Cerebellar nuclear complex (tissue), 1 donor: ENCODE results near the gene CCT2.

Experiments used
- DNase-seq, 2 experiments: peaks; one replicate each; lab custom pipeline; 2025; lab: John Stamatoyannopoulos, UW

Gene CCT2

DNA sequence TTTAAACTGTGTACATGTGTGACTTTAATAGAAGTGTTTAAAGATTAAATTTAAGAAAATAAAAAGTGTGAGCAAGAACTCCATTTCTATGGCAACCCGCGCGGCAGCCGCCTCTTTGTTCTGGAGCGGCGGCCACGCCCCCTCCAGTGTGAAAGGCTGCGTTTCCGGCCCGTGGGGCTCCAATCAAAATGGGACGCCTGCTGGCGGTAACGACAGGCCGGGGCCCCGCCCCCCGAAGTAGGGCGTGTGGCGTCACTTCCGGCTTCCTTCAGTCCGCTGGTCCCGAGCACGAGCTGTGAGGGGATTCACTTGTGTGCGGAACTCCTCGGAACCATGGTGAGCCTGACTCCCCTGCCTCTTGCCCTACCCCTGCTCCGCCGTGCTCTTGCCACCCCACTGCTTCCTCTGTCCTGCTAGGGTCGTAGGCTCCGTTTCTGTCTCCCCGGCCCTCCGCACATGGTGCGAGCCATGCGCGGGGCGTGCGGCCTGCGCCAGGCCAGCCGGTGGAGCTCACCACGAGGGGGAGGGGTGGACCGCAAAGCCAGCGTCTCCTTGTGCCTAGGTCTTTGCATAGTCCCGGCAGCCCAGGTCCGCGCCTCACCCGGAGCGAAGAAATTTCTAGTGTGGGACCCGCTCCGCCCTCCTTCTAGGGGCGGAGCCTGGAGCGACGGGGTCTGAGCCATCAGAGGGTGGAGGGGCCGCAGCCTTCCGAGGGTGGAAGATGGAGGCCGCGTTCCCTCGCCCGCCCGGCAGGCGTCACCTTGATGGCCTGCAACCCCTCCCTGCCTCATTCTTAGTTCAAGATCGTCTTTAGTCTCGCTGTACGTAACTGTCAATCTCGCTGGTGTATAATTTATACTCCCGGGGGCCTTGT, at the start of gene CCT2:
Gene CCT2 (plus strand): TSS at position 271 of the 874 bp plus-strand sequence. CDS start 63 bp downstream, at position 334.
- peak; percentile 68 to 76 for DNase-seq

DNA sequence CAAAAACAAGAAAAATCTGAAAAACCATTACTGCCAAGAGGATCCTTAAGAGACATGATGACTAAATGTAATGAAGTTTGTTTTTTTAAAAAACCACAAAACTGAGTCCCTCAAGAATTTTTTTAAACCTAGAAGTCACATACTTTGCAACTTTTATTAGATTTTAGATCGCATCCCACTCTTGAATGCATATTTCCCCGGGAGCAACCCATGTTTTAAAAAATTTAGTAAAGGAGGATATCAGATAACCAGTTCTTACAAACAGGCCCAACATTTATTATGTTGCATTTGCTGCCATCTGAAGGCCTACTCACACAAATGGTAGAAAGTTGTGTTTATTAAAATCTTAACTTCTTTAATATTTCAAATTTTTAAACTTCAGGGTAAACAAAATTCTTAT, 44.3 kb upstream of the CCT2 start:
- DNase-seq: no peak

DNA sequence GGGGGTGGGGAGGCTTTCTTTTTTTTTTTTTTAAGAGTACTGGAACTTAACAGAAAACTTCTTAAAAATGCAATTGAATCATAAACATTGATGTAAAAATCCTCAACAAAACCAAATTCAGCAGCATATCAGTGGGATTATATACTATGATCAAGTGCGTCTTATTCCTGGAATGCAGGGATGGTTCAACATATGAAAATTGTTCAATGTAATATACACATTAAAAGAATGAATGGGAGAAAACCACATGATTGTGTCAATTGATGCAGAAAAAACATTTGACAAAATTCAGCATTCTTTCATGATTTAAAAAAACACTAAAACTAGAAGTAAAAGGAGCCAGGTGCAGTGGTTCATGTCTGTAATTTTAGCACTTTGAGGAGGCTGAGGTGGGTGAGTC, 41.2 kb upstream of the CCT2 start:
- DNase-seq: no peak

DNA sequence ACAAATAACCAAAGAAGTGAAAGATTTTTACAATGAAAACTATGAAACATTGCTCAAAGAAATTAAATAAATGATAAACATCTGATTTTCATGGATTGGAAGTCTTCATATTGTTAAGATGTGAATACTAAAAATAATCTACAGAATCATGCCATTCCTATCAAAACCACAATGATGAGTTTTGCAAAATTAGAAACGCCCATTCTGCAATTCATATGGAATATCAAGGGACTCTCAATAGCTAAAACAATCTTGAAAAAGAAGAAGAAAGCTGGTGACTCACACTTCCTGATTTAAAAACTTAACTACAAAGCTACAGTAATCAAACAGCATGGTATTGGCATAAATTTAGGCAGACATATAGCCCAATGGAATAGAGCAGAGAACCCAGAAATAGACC, 40.2 kb upstream of the CCT2 start:
- no peak for DNase-seq

GRCh38 chr12:69546693-69547438, 38.4 kb upstream of the CCT2 start:
- no peak for DNase-seq

- DNase-seq: no peak
These were observed 36.6 kb upstream of the CCT2 start for GRCh38 chr12:69548687-69549086.

DNA sequence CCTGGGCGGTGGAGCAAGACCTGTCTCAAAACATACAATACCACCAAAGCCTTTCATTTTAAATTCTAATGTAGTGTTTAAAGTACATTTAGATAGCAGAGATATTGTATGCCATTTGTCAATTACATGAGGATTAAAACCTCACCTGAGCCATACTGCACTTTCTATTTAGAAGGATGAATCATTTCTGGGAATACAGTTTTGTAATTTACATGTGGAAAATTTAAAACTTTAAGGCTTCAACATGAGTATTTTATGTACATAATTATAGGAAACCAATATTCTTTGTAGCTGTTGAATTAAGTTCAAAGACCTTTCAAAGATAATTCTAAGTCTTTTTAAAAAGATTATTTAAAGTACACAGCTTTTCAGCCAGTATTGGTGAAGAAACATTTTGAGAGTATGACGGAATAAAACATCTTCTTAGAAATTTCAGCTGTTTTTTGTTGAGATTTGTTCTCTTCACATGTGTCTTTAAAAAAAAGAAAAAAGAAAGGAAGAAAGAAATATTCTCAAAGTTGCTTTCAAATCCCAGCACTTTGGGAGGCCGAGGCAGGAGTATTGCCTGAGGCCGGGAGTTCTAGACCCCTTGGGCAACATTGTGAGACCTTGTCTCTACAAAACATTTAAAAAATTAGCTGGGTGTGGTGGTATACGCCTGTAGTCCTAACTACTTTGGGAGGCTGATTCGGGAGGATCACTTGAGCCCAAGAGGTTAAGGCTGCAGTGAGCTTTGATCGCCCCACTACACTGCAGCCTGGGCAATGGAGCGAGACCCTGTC, 34.5 kb upstream of the CCT2 start:
- DNase-seq: no peak

DNA sequence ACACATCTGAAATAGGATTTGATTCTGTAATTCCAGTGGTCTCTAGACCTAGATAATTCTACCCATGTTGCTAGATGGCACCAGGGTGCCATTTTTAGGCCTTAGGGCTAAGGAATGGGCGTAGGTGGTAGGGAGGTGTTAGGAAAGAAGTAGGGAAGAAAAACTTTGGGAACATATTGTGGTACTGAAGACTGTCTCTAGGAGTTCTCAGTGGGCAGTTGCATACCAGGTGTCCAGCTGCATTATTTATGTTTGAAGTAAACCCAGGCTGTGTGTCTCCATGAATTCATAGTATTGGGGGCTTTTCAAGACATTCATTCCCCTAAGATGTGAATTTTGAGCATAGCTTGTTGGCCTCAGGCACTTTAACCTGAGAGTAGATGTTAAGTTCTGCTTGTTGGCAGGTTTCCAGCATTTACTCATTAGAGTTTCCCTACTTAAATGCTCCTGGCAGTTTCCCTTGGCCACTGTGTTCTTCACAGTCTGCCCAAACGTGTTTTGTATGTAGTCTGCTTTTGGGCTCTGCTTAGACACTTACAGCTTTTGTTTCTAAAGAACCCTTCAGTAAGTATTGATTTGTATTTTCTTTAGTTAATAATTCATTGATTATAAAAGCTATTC, 31.5 kb upstream of the CCT2 start:
- DNase-seq: no peak

- no peak for DNase-seq
These were observed 29.8 kb upstream of the CCT2 start for GRCh38 chr12:69555461-69555860.

DNA sequence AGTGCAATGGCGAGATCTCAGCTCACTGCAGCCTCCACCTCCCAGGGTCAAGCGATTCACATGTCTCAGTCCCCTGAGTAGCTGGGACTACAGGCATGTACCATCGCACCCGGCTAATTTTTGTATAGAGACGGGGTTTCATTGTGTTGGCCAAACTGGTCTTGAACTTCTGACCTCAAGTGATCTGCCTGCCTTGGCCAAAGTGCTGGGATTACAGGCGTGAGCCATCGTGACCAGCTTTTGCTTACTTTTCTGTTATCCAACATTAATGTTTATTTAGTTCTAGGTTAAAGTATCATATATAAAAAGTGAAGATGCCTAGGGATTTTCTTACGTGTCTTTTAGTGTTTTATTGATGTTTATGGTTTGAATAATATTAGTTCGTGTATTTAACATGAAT, 28.9 kb upstream of the CCT2 start:
- DNase-seq: no peak

DNA sequence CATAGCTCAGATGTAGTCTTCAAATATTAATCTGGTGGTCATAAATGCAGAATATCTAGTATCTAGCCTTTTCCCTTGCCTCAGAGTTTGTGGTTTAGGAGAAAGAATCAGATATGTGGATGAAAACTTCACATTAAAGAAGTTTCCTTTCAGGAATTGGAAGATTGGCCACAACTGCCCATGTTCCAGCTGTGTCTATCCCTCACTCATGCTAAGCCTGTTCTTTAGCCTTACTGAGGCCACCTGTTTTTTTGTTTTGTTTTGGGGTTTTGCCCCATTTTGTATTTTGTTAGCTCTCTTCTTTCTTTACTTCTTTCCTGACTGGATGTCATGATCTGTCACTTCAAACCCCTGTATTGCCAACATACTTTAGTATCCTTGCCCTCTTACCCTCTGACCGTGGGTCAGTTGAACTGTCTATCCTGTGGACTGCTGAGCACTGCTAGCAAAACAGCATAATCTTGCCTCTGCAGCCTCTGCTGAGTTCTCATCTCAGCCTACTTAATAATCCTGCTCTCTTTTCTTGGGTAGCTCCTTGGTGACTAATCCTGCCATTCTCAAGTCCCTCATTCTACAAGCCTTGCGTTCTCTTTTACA, 22.0 kb upstream of the CCT2 start:
- DNase-seq: no peak

DNA sequence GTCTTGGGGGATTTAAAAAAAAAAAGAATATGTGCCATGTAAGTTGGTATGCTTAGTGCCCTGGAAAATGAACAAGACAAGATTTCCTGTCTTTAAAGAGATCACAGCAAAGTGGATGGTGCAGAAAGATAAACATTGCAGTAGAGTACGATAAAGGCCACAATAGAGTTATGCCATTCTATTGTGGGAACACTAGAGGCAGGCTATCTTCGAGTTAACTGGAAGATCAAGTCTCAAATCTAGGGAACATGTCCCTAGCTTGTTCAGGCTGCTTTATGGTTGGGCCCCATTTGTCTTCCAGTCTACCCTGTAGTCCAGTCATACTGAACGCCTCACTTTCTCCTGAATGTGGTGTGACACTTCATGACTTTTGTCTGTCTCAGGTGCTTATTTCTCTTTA, 18.7 kb upstream of the CCT2 start:
- no peak for DNase-seq

GRCh38 chr12:69569236-69569635, 16.0 kb upstream of the CCT2 start:
- no peak for DNase-seq

DNA sequence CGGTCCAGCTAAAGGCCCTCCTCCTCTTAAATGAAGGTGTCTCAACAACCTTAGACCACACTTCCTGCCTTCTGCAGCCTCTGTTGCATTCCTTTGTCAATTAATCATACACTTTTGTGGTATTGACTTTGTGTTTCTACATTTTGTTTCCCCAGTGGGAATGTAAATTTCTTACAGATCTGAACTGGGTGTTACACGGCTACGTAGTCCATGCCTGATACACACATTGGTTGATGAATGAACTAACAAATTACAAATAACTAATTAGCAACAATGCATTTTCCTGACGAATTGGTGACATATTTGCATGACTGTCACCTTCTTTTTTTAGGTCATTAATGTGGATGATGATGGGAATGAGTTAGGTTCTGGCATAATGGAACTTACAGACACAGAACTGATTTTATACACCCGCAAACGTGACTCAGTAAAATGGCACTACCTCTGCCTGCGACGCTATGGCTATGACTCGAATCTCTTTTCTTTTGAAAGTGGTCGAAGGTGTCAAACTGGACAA, 15.2 kb upstream of the CCT2 start:
- DNase-seq: no peak

DNA sequence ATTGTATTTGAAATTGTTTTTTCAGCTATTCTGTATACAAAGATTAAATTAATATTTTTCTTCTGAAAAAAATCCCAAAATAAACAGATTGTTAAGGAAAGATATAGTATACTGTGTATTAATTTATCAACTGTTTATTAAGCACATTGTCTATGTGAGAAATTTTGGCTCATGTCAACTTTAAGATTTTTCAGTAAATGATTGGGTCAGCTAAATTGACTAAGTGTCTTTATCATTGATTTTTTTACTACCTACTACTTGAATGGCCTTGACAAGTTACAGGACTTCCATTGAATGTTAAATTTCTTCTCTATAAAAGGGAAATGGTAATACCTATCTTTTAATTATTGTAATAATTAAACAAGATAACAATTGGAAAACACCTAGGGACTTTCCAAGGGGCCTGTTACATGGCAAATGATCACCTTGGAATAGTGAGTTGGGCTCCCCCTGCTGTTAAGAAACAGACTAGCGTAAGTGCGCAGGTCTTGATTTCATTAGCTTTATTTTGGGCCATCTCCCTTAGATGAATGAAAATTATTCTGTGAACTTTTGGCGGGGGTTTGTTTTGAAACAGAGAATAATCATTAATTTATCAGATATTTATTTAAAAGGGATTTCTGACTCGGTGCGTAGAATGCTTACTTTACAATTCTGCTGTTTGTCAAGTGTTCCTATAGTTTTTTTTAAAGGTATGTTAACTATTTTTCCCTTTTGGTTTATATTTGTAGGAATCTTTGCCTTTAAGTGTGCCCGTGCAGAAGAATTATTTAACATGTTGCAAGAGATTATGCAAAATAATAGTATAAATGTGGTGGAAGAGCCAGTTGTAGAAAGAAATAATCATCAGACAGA, 14.5 kb upstream of the CCT2 start:
- no peak for DNase-seq

DNA sequence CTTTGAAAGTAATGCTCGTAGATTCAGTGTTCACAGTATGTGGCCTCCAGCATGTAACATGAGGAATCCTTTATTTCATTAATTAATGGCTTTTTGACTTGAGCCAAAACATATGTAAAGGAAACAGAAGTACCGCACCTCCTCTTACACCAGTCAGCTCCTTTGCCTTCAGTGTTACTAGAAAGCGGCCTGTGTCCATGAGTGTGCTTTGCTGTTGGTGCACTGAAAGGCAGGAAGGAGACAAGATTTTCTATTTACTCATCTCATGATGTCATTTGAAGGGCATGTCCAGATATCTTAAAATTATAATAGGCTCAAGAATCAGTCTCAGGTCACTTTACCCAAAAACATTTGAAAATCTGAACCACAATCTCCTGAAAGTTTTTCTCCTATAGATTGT, 9.9 kb upstream of the CCT2 start:
- DNase-seq: no peak

DNA sequence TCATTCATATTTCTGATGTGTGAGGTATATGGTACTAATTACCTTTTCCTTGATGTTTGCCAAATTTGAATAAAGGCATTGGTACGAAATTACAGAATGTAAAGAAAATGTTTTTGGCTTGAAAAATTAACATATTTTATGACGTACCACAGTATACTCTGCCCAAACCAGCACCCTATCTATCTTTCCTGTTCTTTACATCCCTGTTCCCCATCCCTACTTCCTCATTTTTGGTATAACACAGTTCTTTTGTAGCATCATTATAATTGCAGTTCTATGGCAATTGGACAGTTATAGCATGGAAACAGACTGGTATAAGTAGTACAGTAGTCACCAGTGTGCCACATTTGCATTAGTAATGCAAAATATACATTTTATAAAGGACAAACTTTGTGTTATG, 7.0 kb upstream of the CCT2 start:
- DNase-seq: no peak

DNA sequence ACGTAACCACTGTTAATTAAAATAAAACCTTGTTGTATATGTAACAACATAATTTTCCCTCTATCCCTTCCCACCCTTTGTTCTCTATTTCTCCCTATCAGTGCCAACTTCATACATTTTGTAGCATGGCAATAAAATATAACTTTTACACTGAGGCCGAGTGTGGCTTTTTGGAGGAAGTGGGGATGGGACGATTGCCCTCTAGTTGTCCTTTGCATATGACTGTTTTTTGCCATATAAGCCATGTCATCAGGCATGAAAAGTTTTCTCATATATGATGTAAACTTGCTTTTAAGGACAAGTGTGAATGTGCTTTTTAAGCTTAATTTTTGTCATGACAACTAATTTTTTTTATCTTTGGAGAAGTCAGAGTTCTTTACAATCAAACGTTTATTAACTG, 6.2 kb upstream of the CCT2 start:
- no peak for DNase-seq

- DNase-seq: no peak
These were observed 5.2 kb upstream of the CCT2 start for GRCh38 chr12:69580074-69580473.

DNA sequence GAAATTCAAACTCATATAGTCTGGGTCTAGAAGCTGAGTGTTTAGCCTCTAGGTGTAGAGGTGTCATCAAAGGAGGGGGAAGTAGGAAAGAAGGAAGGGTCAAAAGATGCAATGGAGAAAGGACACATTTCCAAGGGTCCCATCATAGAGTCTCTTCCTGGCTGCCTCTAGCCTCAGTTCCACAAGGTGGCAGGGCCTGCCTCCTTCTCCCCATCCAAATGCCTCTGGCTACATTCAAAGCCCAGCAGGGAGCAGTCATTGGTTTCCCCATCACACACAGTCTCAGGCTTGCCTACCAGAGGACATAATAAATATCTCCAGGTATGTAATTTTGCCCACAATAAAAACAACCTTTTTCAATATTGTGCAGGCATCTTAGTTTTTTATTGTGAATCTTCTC, 2.1 kb upstream of the CCT2 start:
- no peak for DNase-seq

GRCh38 chr12:69588527-69588926, 3.3 kb downstream of the CCT2 start:
- no peak for DNase-seq
